K562 (cell line): ENCODE results near the gene SIRT7. TPM values are rescaled to one million over a fixed set of nuclear protein-coding genes. Genes with fewer than 3 reads are reported as not detected.
A peak's percentile ranks its signal among the peaks of the same experiment; 100 is the strongest.

Experiments used
- COPS2 ChIP-seq: fragments of 450-650 bp; conservative IDR thresholded peaks from 2 replicates; pipeline ENCODE4 v1.6.1; 2016; ENCODE audit warnings: mild to moderate bottlenecking, moderate library complexity
- FOXA1 ChIP-seq: fragments of 450-650 bp; IDR thresholded peaks from 2 replicates; pipeline ENCODE4 v1.6.1; 2016; ENCODE audit warnings: mild to moderate bottlenecking, borderline replicate concordance
- JUND ChIP-seq, 2 experiments: IDR thresholded peaks; 2 replicates in 1 of 2; 3 replicates in 1 of 2; pipeline ENCODE4 v1.6.1; 2011; ENCODE audit warnings: borderline replicate concordance in 2 of 2, low read depth in 2 of 2, low read length in 2 of 2, improper control_type of control experiment in 1 of 2, missing biosample characterization in 1 of 2, missing genetic modification characterization in 1 of 2, missing genetic modification reagents in 1 of 2
- POLR2B ChIP-seq: fragments of 450-650 bp; IDR thresholded peaks from 2 replicates; pipeline ENCODE4 v1.6.1; 2018; ENCODE audit warnings: low read depth; ENCODE audit not compliant: partially characterized antibody
- RREB1 ChIP-seq: fragments of 250-450 bp; sonication (Bioruptor Pico); IDR thresholded peaks from 2 replicates; pipeline ENCODE4 v1.4.0; 2020
- SP1 ChIP-seq: sonication (generic); formaldehyde crosslinking; IDR thresholded peaks from 2 replicates; pipeline ENCODE4 v1.8.1; 2022; ENCODE audit warnings: mild to moderate bottlenecking, missing genetic modification reagents
- ZBTB7A ChIP-seq: IDR thresholded peaks from 2 replicates; pipeline ENCODE4 v1.6.1; 2011; ENCODE audit warnings: low read depth, mild to moderate bottlenecking, low read length, moderate library complexity, borderline replicate concordance; ENCODE audit not compliant: control insufficient read depth
- ZNF407 ChIP-seq: fragments of 450-650 bp; IDR thresholded peaks from 2 replicates; pipeline ENCODE4 v1.6.1; 2016; ENCODE audit warnings: low read depth
- polyA plus RNA-seq, 8 experiments: library from polyadenylated mRNA; depleted of rRNA in 4 of 8; stranded (reverse) in 5 of 8; unstranded in 3 of 8; fragments of >200 nt; fragmentation: Nextera tagmentation in 2 of 8; fragmentation: Illumina TruSeq in 1 of 8; extraction: Ambion mirVana in 2 of 8; extraction: Trizol in 1 of 8; gene quantifications; 2 replicates each; pipeline versions ENCODE4 v1.2.1 to v1.2.3, GENCODE V29; 2011 to 2014; ENCODE audit warnings: inconsistent platforms in 1 of 8, missing spikeins in 1 of 8
- total RNA-seq, 7 experiments: library from RNA; depleted of rRNA in 6 of 7; stranded (reverse); fragments of >200 nt in 6 of 7; fragmentation: Illumina TruSeq in 2 of 7; extraction: Trizol in 2 of 7; gene quantifications; 2 replicates each; pipeline versions ENCODE4 v1.2.1 to v1.2.3, GENCODE V29; 2011 to 2021; ENCODE audit warnings: low replicate concordance in 1 of 7

SIRT7 gene
- total and polyA plus RNA-seq, 9 of the 15 experiments (the other 6 are each of a cell fraction or from before 2014, with no cell fraction given) = 1.6 to 54.8 (median 20.3) TPM

GRCh38 chr17:81922566-81923301, 4.8 kb upstream of the SIRT7 start (continued):
- TF ChIP-seq ZNF407 (no peak), POLR2B (no peak), SP1 (no peak), ZBTB7A (0 out of 2 replicates have a peak, but pooled peaks have one; percentile 52), COPS2 (no peak), FOXA1 (no peak), RREB1 (CRISPR knock-in tag) (no peak), JUND (IDR thresholded peaks at IDR 0.05; ENCODE audit: borderline replicate concordance, low read depth, low read length) (peak; percentile 35; the same call in 1 of the 2 replicates), JUND (tag; IDR thresholded peaks at IDR 0.05; ENCODE audit: borderline replicate concordance, low read depth, low read length) (peak; percentile 31; the same call in 1 of the 3 replicates)
